IgD-negative memory B cell (primary cell): ENCODE data around the gene TUFM. TPM values are rescaled to one million over a fixed set of nuclear protein-coding genes. Genes with fewer than 3 reads are reported as not detected.
A peak's percentile ranks its signal among the peaks of the same experiment; 100 is the strongest.

Experiments used
- H3K27ac Mint-ChIP-seq, 3 donors: one replicate each; pipeline ENCODE4 v1.8.0; 2020 to 2022; ENCODE audit warnings: mild to moderate bottlenecking in 3 of 3, mixed read lengths in 3 of 3, moderate library complexity in 1 of 3
- H3K27me3 Mint-ChIP-seq: one replicate; pipeline ENCODE4 v1.8.0; 2021; ENCODE audit warnings: mixed read lengths
- H3K36me3 Mint-ChIP-seq: one replicate; pipeline ENCODE4 v1.8.0; 2020; ENCODE audit warnings: mild to moderate bottlenecking, mixed read lengths
- H3K4me1 Mint-ChIP-seq, 3 donors: one replicate each; pipeline ENCODE4 v1.8.0; 2020 to 2022; ENCODE audit warnings: mixed read lengths in 3 of 3, mild to moderate bottlenecking in 1 of 3
- H3K4me3 Mint-ChIP-seq, 4 donors: one replicate each; pipeline ENCODE4 v1.8.0; 2020 to 2022; ENCODE audit warnings: mild to moderate bottlenecking in 4 of 4, mixed read lengths in 4 of 4, moderate library complexity in 3 of 4
- H3K9me3 Mint-ChIP-seq, 3 donors: one replicate each; pipeline ENCODE4 v1.8.0; 2020 to 2021; ENCODE audit warnings: mixed read lengths in 3 of 3, mild to moderate bottlenecking in 1 of 3
- polyA plus RNA-seq: library from polyadenylated mRNA; unstranded; fragments of 300-500 nt; fragmentation: Illumina TruSeq; gene quantifications from one replicate; pipeline ENCODE4 v1.2.3, GENCODE V29; 2021

Gene TUFM
- polyA plus RNA-seq, 1 donor from 2014 or later, result 139 TPM

DNA sequence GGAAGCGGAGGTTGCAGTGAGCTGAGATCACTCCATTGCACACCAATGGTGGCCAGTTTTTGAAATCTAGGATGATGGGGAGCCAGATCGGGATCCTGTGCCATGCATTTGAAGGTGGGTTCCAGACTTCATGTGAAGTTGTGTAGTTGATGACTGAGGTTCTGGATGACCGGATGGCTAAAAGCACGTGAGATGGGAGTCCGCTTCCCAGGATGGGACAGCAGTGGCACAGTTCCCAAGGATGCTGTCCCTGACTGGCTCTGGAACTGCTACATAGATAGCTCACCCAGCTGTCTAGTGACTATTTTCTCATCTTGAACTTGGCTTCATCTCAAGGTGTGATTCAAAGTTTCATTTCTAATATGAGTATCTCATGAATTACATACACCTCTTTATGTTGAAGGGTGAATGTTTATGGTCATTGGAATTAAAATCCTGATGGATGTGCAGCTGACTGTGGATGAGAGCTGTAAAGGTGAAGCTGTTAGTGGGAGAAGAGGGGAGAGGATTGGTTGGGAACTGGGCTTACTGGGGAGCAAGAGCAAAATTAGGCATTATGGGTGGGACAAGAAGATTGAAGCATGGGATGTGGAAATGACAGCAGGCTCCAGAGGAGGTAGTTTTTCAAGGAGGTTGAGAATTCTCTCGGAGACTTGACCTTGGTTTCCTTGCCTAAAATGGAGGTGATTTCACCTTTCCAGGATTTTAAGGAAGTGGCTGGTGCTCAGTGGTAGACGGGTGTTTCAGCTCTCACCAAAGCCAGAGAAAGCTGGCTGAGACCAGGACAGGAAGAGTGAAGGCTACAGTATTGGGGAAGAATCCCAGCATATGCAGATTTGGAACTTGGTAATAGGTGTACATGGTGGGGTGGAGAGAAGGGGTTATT, 8.2 kb downstream of the TUFM start:
- Mint-ChIP-seq H3K36me3 (peaks cover 8% of the 10 kb centered on the region), H3K27me3 (no peaks in the 10 kb centered on the region), H3K4me1 (peaks cover 0 to 5% (median 4%) of the 10 kb centered on the region in 3 donors), H3K4me3 (peak overlapping the region in 1 of 4 donors; percentile 28), H3K9me3 (no peaks in the 10 kb centered on the region), H3K27ac (peak overlapping the region in 2 of 3 donors; percentile 24 to 88)

DNA sequence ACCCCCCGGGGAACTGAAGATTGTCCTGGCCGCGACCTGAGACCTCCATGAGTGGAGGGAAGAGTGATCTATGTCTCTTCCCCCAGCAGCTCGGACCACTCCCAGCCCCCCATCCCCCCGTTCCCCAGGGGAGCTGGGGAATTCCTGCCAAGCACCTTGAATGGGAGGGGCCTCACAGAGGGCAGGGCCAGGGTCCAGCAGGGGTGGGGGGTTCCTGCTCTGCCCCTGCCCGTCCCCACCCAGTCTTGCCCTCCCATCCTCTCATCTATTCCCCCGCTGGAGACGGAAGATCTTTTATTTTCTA, 9.4 kb downstream of the TUFM start:
- H3K27me3 Mint-ChIP-seq, result no peaks in the 10 kb centered on the region
- H3K9me3 Mint-ChIP-seq, result no peaks in the 10 kb centered on the region
- H3K4me3 Mint-ChIP-seq, result no peak overlapping the region
- no peak overlapping the region for H3K27ac Mint-ChIP-seq
- H3K4me1 Mint-ChIP-seq, result peaks cover 0 to 5% (median 4%) of the 10 kb centered on the region in 3 donors
- H3K36me3 Mint-ChIP-seq, result peaks cover 9% of the 10 kb centered on the region

DNA sequence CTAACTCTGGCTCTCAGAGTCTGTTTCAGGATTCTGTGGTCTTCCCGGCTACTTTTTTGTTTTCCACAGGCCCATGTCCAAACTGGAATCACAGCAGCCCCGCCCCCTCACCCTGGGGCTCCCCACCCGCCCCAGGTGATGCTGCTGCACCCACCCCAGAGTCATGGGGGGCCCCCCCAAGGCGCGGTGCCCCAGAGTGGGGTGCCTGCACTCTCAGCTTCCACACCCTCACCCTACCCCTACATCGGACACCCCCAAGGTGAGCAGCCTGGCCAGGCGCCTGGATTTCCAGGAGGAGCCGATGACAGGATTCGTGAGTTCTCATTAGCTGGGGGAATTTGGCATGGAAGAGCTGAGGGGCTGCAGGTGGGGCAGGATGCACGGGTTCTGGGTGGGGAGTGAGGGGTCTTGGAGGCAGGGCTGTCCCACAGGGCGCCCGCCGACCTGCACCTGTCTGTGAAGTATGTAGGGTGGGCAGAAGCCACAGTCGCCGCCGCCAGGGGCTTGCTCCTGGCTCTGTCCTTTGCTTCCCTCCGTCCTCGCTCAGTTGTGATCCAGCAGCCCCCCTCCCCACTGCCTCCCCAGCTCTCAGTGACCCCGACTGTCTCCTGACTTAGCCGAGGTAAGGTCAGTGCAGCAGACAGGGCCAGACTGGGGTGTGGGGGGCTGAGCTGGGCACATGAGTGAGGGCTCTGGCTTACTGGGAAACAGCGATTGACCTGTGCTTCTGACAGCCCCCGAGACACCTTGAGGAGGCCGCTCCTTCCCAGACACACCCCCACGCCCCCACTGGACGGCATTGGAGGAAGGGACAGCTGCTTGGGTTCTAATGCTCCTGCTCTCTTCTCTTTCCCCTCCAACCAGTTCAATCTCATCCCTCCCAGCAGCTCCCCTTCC, 10.0 kb downstream of the TUFM start:
- Mint-ChIP-seq H3K27ac (no peak overlapping the region), H3K9me3 (no peaks in the 10 kb centered on the region), H3K4me1 (peaks cover 0 to 5% (median 4%) of the 10 kb centered on the region in 3 donors), H3K36me3 (peaks cover 9% of the 10 kb centered on the region), H3K27me3 (no peaks in the 10 kb centered on the region), H3K4me3 (no peak overlapping the region)

DNA sequence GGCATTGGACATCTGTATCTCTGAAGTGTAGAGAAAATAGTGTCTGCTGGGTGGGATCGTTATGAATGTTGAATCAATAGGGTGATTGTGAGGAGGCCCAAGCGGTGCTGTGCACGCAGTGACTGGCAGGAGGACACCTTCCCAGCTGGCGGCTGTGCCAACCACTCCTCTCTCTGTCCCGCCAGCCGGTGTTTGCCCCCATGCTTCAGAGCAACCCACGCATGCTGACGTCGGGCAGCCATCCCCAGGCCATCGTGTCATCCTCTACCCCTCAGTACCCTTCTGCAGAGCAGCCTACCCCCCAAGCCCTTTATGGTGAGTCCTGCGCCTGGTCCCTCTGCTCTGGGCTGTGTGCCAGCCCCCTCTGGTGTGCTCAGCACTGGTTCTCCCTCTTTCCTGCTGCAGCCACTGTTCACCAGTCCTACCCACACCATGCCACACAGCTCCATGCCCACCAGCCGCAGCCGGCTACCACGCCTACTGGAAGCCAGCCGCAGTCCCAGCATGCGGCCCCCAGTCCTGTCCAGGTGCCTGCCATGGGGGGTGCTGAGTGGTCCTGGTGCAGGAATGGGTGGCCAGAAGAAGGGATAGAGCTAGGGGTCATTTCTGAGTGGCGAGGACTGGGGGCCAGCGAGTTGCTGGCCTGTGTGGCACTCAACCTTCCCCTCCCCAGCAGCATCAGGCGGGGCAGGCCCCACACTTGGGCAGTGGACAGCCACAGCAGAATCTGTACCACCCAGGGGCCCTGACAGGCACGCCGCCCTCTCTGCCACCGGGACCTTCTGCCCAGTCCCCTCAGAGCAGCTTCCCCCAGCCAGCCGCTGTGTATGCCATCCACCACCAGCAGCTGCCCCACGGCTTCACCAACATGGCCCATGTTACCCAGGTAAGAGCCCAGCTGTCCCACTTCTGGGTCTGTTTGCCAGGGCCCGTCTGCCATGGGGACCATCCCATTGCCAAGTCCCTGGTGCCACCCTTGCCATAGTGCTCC, 11.0 kb downstream of the TUFM start:
- Mint-ChIP-seq H3K36me3 (peaks cover 11% of the 10 kb centered on the region), H3K9me3 (no peaks in the 10 kb centered on the region), H3K27ac (no peak overlapping the region), H3K4me3 (no peak overlapping the region), H3K4me1 (peaks cover 0 to 5% (median 4%) of the 10 kb centered on the region in 3 donors), H3K27me3 (no peaks in the 10 kb centered on the region)

DNA sequence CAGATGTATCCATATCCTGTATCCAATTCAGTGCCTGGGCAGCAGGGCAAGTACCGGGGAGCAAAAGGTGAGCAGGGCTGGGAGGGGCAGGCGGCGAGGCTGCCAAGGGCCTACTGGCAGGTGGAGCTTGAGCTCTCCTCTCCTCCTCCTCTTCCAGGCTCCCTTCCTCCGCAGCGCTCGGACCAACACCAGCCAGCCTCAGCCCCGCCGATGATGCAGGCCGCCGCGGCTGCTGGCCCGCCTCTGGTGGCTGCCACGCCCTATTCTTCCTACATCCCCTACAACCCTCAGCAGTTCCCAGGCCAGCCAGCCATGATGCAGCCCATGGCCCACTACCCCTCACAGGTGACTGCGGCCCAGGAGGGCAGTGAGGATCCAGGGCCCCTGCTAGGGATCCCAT, 11.8 kb downstream of the TUFM start:
- Mint-ChIP-seq H3K27me3 (no peaks in the 10 kb centered on the region), H3K4me3 (peak overlapping the region in 1 of 4 donors; percentile 17), H3K27ac (no peak overlapping the region), H3K9me3 (no peaks in the 10 kb centered on the region), H3K4me1 (peaks cover 0 to 5% (median 4%) of the 10 kb centered on the region in 3 donors), H3K36me3 (peaks cover 11% of the 10 kb centered on the region)

DNA sequence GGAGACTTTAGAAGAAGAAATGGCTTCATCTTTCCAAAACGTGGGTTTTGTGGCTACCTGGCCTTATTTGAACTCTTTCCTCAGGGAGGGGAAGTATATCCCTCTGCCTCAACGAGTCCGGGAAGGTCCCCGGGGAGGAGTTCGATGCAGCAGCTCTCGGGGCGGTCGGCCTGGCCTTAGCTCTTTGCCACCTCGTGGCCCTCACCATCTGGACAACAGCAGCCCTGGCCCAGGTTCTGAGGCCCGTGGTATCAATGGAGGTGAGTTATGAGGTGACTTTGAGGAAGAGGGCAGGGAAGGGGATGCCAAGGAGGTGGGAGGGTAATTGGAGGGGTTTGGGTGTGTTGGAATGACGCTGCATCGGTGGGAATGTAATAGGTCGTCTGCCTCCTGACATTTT, 15.6 kb downstream of the TUFM start:
- Mint-ChIP-seq H3K36me3 (peaks cover 6% of the 10 kb centered on the region), H3K4me3 (peak overlapping the region in 1 of 4 donors; percentile 48), H3K4me1 (peaks cover 0 to 8% (median 6%) of the 10 kb centered on the region in 3 donors), H3K27ac (peak overlapping the region in 2 of 3 donors; percentile 32 to 77), H3K9me3 (no peaks in the 10 kb centered on the region), H3K27me3 (no peaks in the 10 kb centered on the region)

DNA sequence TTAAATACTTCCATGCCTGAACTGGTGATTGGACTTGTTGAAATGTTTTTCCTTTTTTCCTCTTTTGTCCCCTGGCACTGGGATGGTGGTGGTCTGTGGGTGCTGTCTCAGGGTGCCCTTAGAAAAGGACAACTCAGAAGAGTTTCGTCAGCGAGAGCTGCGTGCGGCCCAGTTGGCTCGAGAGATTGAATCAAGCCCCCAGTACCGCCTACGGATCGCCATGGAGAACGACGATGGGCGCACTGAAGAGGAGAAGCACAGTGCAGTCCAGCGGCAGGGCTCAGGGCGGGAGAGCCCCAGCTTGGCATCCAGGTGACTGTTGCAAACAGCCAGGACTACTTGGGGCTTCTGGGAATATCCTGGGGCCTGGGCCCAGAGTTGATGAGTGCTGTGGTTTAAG, 16.4 kb downstream of the TUFM start:
- Mint-ChIP-seq H3K27me3 (no peaks in the 10 kb centered on the region), H3K4me3 (no peak overlapping the region), H3K27ac (no peak overlapping the region), H3K9me3 (no peaks in the 10 kb centered on the region), H3K4me1 (peaks cover 4 to 13% (median 6%) of the 10 kb centered on the region in 3 donors), H3K36me3 (peaks cover 6% of the 10 kb centered on the region)

DNA sequence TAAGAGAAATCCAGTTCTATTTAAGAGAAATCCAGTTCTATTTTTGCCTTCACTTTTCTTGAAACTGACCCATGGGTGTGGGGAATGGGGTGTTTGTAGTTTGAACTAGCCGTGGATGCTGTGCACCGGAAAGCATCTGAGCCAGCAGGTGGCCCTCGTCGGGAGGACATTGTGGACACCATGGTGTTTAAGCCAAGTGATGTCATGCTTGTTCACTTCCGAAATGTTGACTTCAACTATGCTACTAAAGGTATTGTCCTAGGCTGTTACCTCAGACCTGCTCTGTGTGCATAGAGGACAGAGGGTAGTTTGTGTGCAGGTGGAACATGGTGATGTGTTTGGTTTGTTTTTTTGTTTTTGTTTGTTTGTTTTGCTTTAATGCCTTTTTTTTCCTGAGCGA, 20.0 kb downstream of the TUFM start:
- peaks cover 15 to 23% (median 20%) of the 10 kb centered on the region in 3 donors for H3K4me1 Mint-ChIP-seq

DNA sequence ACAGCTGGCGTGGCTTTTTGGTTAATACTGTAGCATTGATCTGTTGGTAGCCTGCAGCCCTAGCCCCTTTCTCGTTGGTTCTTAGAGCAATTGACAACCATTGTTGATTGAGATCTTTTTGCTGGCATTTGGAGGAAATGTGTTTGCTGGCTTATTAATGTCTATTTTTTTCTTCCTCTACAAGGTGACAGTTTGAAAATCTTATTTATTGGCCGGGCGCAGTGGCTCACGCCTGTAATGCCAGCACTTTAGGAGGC, 21.5 kb downstream of the TUFM start:
- no peaks in the 10 kb centered on the region for H3K9me3 Mint-ChIP-seq
- H3K36me3 Mint-ChIP-seq, result no peaks in the 10 kb centered on the region
- no peaks in the 10 kb centered on the region for H3K27me3 Mint-ChIP-seq
- H3K27ac Mint-ChIP-seq, result peak overlapping the region; percentile 99 to 100 (median 100)
- H3K4me1 Mint-ChIP-seq, result peaks cover 17 to 28% (median 24%) of the 10 kb centered on the region in 3 donors
- peak overlapping the region; percentile 97 to 99 (median 98) for H3K4me3 Mint-ChIP-seq

More for the DNA sequence above, 20.0 kb downstream of the TUFM start:
- peak overlapping the region in 3 of 4 donors; percentile 51 to 83 (median 52) for H3K4me3 Mint-ChIP-seq
- no peaks in the 10 kb centered on the region for H3K9me3 Mint-ChIP-seq
- H3K27me3 Mint-ChIP-seq, result no peaks in the 10 kb centered on the region
- peaks cover 1% of the 10 kb centered on the region for H3K36me3 Mint-ChIP-seq
- H3K27ac Mint-ChIP-seq, result peak overlapping the region in 2 of 3 donors; percentile 77 to 85

DNA sequence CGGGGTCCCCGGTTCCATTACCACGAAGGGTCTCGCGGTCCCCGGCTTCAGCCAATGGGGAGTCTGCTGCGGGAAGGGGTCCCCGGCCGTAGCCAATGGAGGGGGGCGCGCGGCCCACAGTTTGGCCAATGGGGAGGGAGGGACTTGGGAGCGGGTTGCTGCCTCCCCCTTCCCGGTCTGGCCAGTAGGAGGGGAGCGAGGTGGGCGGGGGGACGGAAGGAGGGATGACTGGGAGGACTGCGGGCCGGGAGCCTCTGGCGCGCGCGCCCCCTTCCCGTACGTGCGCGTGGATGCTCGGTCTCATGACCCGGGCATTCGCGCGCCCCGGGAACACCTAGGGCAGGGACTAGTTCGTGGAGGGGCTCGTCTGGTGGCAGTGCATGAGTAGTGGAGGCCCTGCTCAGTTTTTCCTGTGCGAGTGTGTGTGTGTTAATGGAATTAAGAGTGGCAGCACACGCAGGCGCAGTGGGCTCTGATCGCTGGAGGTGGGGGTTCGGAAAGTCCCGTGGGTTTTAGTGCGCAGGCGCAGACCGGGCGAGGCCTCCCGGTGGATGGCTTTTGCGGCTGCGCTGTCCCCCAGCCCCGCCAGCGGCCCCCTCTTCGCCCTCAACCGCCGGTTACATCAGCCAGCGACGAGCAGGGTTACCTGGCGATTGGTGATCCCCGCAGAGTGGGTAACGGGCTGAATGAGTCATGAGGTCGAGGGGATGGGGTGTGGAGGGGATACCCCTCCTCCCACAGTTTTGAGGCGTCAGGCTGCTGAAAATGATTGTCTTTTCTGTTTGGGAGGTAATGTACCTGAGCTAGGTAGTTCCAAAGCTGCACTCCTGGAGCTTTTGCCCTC, 22.1 kb downstream of the TUFM start:
- no peaks in the 10 kb centered on the region for H3K36me3 Mint-ChIP-seq
- H3K4me3 Mint-ChIP-seq, result peak overlapping the region; percentile 97 to 99 (median 98)
- H3K9me3 Mint-ChIP-seq, result no peaks in the 10 kb centered on the region
- no peaks in the 10 kb centered on the region for H3K27me3 Mint-ChIP-seq
- H3K4me1 Mint-ChIP-seq, result peaks cover 17 to 28% (median 24%) of the 10 kb centered on the region in 3 donors
- peak overlapping the region; percentile 99 to 100 (median 100) for H3K27ac Mint-ChIP-seq

DNA sequence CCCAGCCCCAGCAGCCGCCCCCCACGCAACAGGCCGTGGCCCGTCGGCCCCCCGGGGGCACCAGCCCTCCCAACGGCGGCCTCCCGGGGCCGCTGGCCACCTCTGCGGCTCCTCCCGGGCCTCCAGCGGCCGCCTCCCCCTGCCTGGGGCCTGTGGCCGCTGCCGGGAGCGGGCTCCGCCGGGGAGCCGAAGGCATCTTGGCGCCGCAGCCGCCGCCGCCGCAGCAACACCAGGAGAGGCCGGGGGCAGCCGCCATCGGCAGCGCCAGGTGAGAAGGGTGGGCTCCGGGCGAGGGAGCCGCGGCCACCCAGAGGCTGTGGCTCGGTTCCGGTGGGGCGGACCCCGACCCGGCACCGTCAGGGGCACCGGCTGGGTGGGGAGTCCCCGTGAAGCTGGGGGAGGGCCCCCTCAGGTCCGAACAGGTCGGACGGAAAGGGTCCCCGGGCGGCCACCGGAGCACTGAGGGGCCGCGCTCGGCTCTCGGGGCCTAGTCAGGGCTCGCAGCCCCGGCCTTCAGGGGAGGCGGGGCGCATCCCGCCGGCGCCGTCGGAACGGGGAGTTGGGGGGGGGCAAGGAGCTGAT, 22.8 kb downstream of the TUFM start:
- Mint-ChIP-seq H3K27me3 (no peaks in the 10 kb centered on the region), H3K9me3 (no peaks in the 10 kb centered on the region), H3K36me3 (no peaks in the 10 kb centered on the region), H3K4me3 (peak overlapping the region; percentile 97 to 99 (median 98)), H3K4me1 (peaks cover 17 to 28% (median 26%) of the 10 kb centered on the region in 3 donors), H3K27ac (peak overlapping the region in 2 of 3 donors; percentile 99 to 100)

DNA sequence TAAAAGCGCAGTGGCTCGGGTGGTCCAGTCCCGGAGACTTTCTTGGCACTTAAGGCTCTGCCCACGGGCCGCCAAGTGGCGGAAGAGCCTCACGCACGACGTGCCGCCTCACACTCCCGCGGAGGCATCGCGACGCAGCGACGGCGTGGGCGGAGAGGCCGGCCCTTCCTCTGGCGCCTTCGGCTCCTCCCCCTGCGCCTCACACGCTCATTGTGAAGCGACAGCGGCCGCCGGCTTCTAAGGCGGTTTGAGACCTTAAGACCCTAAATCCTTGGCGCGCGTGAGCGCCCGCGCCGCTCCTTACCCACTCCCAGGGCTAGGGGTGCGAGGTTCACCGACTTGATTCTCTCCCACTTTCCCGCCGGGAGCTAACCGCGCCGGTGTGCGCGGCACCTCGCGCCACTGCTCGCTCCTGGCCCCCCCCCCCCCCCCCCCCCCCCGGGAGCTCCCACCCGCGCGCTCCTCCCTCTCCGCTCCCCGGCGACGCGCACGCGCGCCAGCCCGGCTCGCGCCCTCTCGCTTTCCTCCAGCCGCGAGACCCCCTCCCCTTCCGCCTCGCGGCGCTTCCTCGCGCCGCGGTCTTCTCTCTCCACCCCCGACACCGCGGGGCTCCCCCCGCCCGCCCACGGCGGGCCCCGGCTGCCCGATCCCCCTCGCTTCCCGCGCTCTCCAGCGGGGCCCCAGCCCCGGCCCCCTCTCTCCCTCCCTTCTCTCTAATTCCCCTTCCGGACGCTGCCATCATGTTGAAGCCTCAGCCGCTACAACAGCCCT, 23.4 kb downstream of the TUFM start, which contains the start of gene ATXN2L:
TSS of gene ATXN2L (plus strand) at position 480 of the 771 bp plus-strand sequence. CDS start at position 741, 261 bp downstream.
- Mint-ChIP-seq H3K4me1 (peaks cover 17 to 28% (median 22%) of the 10 kb centered on the region in 3 donors), H3K36me3 (no peaks in the 10 kb centered on the region), H3K27ac (peak within 1 kb of the TSS; percentile 99 to 100 (median 100)), H3K27me3 (no peaks in the 10 kb centered on the region), H3K4me3 (peak within 1 kb of the TSS; percentile 97 to 99 (median 98)), H3K9me3 (no peaks in the 10 kb centered on the region)
